Right lobe of liver (tissue), 4 donors: ENCODE results near the gene GNAI2.

ENCODE experiments used
- POLR2A ChIP-seq: fragments of 450-650 bp; IDR thresholded peaks from one replicate; pipeline ENCODE4 v1.6.1; 2017; ENCODE audit warnings: antibody characterized with exemption, mild to moderate bottlenecking
- TF ChIP-seq, protein P1 (sequence below), 4 donors: fragments of 200-600 bp in 3 of 4; fragments of 450-650 bp in 1 of 4; IDR thresholded peaks; one replicate each; pipeline versions ENCODE4 v1.5.1 to v1.8.0; 2016 to 2022; ENCODE audit warnings: antibody characterized with exemption in 4 of 4, mild to moderate bottlenecking in 2 of 4
- donor health status: DM: no; HTN: no; CAD: no.
- donor health status: DM: no; HTN: no; CAD: no.
- donor health status: DM: no; HTN: yes; CAD: no.

DNA sequence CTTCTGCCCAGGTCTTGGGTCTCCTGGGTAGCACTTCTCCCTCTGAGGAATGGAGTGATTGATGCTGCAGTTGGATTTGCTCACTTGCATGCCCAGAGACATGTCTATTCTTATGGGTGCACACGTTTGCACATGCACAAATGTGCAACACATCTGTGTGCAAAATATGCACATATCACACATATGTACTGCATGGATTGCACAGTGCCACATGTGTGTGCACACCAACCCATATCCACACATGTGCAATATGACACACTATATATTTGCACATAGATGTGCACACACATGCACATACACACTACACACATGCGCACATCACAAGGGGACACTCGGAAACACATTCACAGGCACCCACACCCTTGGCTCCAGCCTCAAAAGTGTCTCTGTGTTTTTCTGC, 32.3 kb downstream of the GNAI2 start:
- TF ChIP-seq, protein P1, sequence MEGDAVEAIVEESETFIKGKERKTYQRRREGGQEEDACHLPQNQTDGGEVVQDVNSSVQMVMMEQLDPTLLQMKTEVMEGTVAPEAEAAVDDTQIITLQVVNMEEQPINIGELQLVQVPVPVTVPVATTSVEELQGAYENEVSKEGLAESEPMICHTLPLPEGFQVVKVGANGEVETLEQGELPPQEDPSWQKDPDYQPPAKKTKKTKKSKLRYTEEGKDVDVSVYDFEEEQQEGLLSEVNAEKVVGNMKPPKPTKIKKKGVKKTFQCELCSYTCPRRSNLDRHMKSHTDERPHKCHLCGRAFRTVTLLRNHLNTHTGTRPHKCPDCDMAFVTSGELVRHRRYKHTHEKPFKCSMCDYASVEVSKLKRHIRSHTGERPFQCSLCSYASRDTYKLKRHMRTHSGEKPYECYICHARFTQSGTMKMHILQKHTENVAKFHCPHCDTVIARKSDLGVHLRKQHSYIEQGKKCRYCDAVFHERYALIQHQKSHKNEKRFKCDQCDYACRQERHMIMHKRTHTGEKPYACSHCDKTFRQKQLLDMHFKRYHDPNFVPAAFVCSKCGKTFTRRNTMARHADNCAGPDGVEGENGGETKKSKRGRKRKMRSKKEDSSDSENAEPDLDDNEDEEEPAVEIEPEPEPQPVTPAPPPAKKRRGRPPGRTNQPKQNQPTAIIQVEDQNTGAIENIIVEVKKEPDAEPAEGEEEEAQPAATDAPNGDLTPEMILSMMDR (IDR thresholded peaks at IDR 0.05), result no peak
- TF ChIP-seq POLR2A, result no peak
